ENCODE data around the gene HSFX4. TPM values are rescaled to one million over a fixed set of nuclear protein-coding genes. Genes with fewer than 3 reads are reported as not detected.
"Not testable (repeated sequence)": the region's sequence is repeated elsewhere in the genome, so short reads cannot be mapped to it uniquely, and the experiment has no call there.

The HSFX4 gene
- total RNA-seq, 4 donors from 2014 or later: not detected

- H3K27me3 ChIP-seq: no peaks in the 10 kb centered on the region
- H3K36me3 ChIP-seq: no peaks in the 10 kb centered on the region
- no peak for DNase-seq (ENCODE audit: extremely low spot score)
- no peak overlapping the region for H3K27ac ChIP-seq (replicated peaks in 1 of 4)
- H3K4me3 ChIP-seq: no peak overlapping the region
- intact Hi-C loops (cut with DNase I): no loop called here
- 76% methylated on average over 3 of the region's 3 CpGs for WGBS
- no peaks in the 10 kb centered on the region for H3K4me1 ChIP-seq
- TF ChIP-seq POLR2A (IDR thresholded peaks at IDR 0.05; ENCODE audit: low read depth): no peak
- TF ChIP-seq POLR2AphosphoS5 (IDR thresholded peaks at IDR 0.05): no peak
- TF ChIP-seq EP300 (IDR thresholded peaks at IDR 0.05): no peak
- no peak for TF ChIP-seq CTCF (IDR thresholded peaks at IDR 0.05)
- H3K9me3 ChIP-seq: no peaks in the 10 kb centered on the region
Observed at GRCh38 chrX:149916745-149917392, 12.5 kb upstream of the HSFX4 start.

- not testable (repeated sequence) for H3K9me3 ChIP-seq, H3K36me3 ChIP-seq
Observed at GRCh38 chrX:149923836-149924235, 5.5 kb upstream of the HSFX4 start.

GRCh38 chrX:149924434-149924833 lies 4.9 kb upstream of the HSFX4 start:
- H3K4me3 ChIP-seq; H3K4me1 ChIP-seq; H3K27me3 ChIP-seq; DNase-seq (ENCODE audit: extremely low spot score); H3K27ac ChIP-seq (replicated peaks in 1 of 4); H3K36me3 ChIP-seq; intact Hi-C loops (cut with DNase I); H3K9me3 ChIP-seq: not testable (repeated sequence)
- no CpG with 5 or more reads among the region's 5 CpGs for WGBS

More at GRCh38 chrX:149923836-149924235, 5.5 kb upstream of the HSFX4 start:
- intact Hi-C loops (cut with DNase I); DNase-seq (ENCODE audit: extremely low spot score); H3K4me1 ChIP-seq; H3K4me3 ChIP-seq; H3K27ac ChIP-seq (replicated peaks in 1 of 4); H3K27me3 ChIP-seq: not testable (repeated sequence)
- WGBS: no CpG with 5 or more reads among the region's 4 CpGs

GRCh38 chrX:149927245-149927963 lies 2.0 kb upstream of the HSFX4 start:
- WGBS: no CpG with 5 or more reads among the region's 8 CpGs

GRCh38 chrX:149927964-149928258 lies 1.5 kb upstream of the HSFX4 start:
- WGBS: no CpG with 5 or more reads among the region's 1 CpG

More at GRCh38 chrX:149927245-149927963, 2.0 kb upstream of the HSFX4 start:
- H3K9me3 ChIP-seq; DNase-seq (ENCODE audit: extremely low spot score); H3K27ac ChIP-seq (replicated peaks in 1 of 4); H3K4me3 ChIP-seq; H3K36me3 ChIP-seq; H3K27me3 ChIP-seq; H3K4me1 ChIP-seq; intact Hi-C loops (cut with DNase I): not testable (repeated sequence)

GRCh38 chrX:149928635-149929034 lies 738 bp upstream of the HSFX4 start:
- H3K27ac ChIP-seq (replicated peaks in 1 of 4); H3K9me3 ChIP-seq; H3K27me3 ChIP-seq; H3K4me3 ChIP-seq; H3K36me3 ChIP-seq; H3K4me1 ChIP-seq; DNase-seq (ENCODE audit: extremely low spot score); intact Hi-C loops (cut with DNase I): not testable (repeated sequence)
- no CpG with 5 or more reads among the region's 1 CpG for WGBS

More at GRCh38 chrX:149927964-149928258, 1.5 kb upstream of the HSFX4 start:
- H3K36me3 ChIP-seq; H3K4me3 ChIP-seq; intact Hi-C loops (cut with DNase I); H3K9me3 ChIP-seq; DNase-seq (ENCODE audit: extremely low spot score); H3K27me3 ChIP-seq; H3K4me1 ChIP-seq; H3K27ac ChIP-seq (replicated peaks in 1 of 4): not testable (repeated sequence)

GRCh38 chrX:149931355-149931754 lies 2.0 kb downstream of the HSFX4 start:
- intact Hi-C loops (cut with DNase I); H3K4me1 ChIP-seq; H3K9me3 ChIP-seq; DNase-seq (ENCODE audit: extremely low spot score); H3K4me3 ChIP-seq; H3K27me3 ChIP-seq; H3K27ac ChIP-seq (replicated peaks in 1 of 4): not testable (repeated sequence)
- peaks cover 0 to 11% (median 3%) of the 10 kb centered on the region in 4 donors for H3K36me3 ChIP-seq
- 43% methylated on average over 1 of the region's 4 CpGs for WGBS

- no CpG with 5 or more reads among the region's 2 CpGs for WGBS
- peaks cover 0 to 11% (median 3%) of the 10 kb centered on the region in 4 donors for H3K36me3 ChIP-seq
- DNase-seq (ENCODE audit: extremely low spot score); H3K4me1 ChIP-seq; H3K27ac ChIP-seq (replicated peaks in 1 of 4); H3K9me3 ChIP-seq; H3K4me3 ChIP-seq; H3K27me3 ChIP-seq; intact Hi-C loops (cut with DNase I): not testable (repeated sequence)
Observed at GRCh38 chrX:149932150-149932549, 2.8 kb downstream of the HSFX4 start.

GRCh38 chrX:149932970-149933369 lies 3.6 kb downstream of the HSFX4 start:
- H3K36me3 ChIP-seq: peaks cover 0 to 11% (median 3%) of the 10 kb centered on the region in 4 donors
- intact Hi-C loops (cut with DNase I); H3K9me3 ChIP-seq; H3K4me1 ChIP-seq; H3K27ac ChIP-seq (replicated peaks in 1 of 4); H3K27me3 ChIP-seq; H3K4me3 ChIP-seq; DNase-seq (ENCODE audit: extremely low spot score): not testable (repeated sequence)
- WGBS: no CpG with 5 or more reads among the region's 5 CpGs

GRCh38 chrX:149933547-149933946 lies 4.2 kb downstream of the HSFX4 start:
- DNase-seq (ENCODE audit: extremely low spot score); intact Hi-C loops (cut with DNase I): not testable (repeated sequence)
- WGBS: 85% methylated on average over 9 of the region's 21 CpGs

GRCh38 chrX:149937328-149937727 lies 8.0 kb downstream of the HSFX4 start:
- H3K27me3 ChIP-seq; intact Hi-C loops (cut with DNase I); DNase-seq (ENCODE audit: extremely low spot score); H3K9me3 ChIP-seq; H3K4me1 ChIP-seq: not testable (repeated sequence)
- Histone ChIP-seq H3K36me3 (peaks cover 0 to 11% (median 3%) of the 10 kb centered on the region in 4 donors), H3K27ac (replicated peaks in 1 of 4) (peak overlapping the region; percentile 91 to 95 (median 93)), H3K4me3 (peak overlapping the region; percentile 67 to 80 (median 73))
- 50% methylated on average over 3 of the region's 5 CpGs for WGBS

More at GRCh38 chrX:149933547-149933946, 4.2 kb downstream of the HSFX4 start:
- not testable (repeated sequence) for H3K27me3 ChIP-seq; H3K27ac ChIP-seq (replicated peaks in 1 of 4); H3K4me3 ChIP-seq; H3K4me1 ChIP-seq; H3K9me3 ChIP-seq
- H3K36me3 ChIP-seq: peaks cover 0 to 11% (median 3%) of the 10 kb centered on the region in 4 donors

All from esophagus muscularis mucosa (tissue), 4 donors.